ENCODE data around the gene TUBG2. TPM values are rescaled to one million over a fixed set of nuclear protein-coding genes. Genes with fewer than 3 reads are reported as not detected.
"Not testable (repeated sequence)": the region's sequence is repeated elsewhere in the genome, so short reads cannot be mapped to it uniquely, and the experiment has no call there.

Gene TUBG2
- total RNA-seq (2022): 23.8 and 26.5 TPM in 2 replicates
- Bru-seq, nascent RNA: percentile 76 among the genes with signal in this experiment
- BruChase-seq, experiment 1, labeled RNA remaining after a 2-hour chase: percentile 82 among the genes with signal in this experiment
- BruChase-seq, experiment 2, labeled RNA remaining after a 6-hour chase: percentile 78 among the genes with signal in this experiment
- long read RNA-seq, transcript TUBG2-201 (11 exons, 1,761 nt): major isoform, 9 of 28 reads
- long read RNA-seq, partial matches to known transcripts: 6 of 28 reads
- long read RNA-seq, other reads (novel, unspliced or antisense): 13 of 28 reads

DNA sequence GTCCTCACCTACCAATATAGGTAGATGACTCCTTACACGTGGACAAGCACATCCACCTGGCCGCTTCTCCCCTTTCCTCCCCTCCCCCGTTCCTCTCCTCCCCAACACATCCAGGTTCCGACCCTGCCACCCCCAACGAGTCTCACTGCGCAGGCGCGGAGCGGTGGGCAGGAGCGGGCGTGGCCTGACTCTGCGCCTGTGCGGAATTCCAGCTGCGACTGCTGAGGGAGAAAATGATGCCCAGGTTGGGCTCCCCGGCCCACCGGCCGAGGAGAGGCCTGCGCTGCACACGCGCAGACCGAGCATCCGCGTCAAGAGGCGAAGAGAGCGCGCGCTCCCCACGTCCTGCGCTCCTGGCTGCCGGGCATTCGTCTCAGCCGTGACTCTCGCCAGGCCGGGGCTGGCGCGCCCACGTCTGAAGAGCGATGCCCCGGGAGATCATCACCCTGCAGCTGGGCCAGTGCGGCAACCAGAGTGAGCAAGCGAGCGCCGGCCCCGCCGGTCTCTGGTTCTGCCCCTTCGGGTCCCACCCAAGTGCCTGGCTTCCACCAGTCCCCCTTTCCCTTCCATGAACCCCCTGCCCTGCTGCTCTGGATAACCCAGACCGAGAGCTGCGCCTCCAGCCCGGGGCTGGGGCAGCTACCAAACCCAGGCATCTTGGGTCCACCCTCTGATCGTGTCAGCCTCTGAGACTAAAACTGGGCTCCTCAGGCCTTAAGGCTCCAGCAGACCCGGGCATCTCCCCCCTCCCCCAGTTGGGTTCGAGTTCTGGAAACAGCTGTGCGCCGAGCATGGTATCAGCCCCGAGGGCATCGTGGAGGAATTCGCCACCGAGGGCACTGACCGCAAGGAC is at the start of gene TUBG2:
Gene TUBG2 (plus strand): TSS at position 206 of the 853 bp plus-strand sequence. CDS start 220 bp downstream, at position 426.
- intact Hi-C loops (cut with micrococcal nuclease; ENCODE audit: unreplicated experiment): loop anchor here (1.0 kb wide), 1 partner anchor 41 kb away; no protein-coding TSS in a partner anchor
- Mint-ChIP-seq H3K4me1 (ENCODE audit: low read depth, unreplicated experiment) (peaks cover 19% of the 10 kb centered on the region), H3K9me3 (ENCODE audit: unreplicated experiment) (no peaks in the 10 kb centered on the region), H3K27ac (ENCODE audit: unreplicated experiment) (peak within 1 kb of the TSS; percentile 82), H3K36me3 (ENCODE audit: insufficient read depth, unreplicated experiment) (peaks cover 23% of the 10 kb centered on the region), H3K27me3 (ENCODE audit: insufficient read depth, unreplicated experiment) (no peaks in the 10 kb centered on the region), H3K4me3 (ENCODE audit: unreplicated experiment) (peak within 1 kb of the TSS; percentile 96)
- BruUV-seq (replicated peaks): no TSS peak
- TF ChIP-seq, protein P1, sequence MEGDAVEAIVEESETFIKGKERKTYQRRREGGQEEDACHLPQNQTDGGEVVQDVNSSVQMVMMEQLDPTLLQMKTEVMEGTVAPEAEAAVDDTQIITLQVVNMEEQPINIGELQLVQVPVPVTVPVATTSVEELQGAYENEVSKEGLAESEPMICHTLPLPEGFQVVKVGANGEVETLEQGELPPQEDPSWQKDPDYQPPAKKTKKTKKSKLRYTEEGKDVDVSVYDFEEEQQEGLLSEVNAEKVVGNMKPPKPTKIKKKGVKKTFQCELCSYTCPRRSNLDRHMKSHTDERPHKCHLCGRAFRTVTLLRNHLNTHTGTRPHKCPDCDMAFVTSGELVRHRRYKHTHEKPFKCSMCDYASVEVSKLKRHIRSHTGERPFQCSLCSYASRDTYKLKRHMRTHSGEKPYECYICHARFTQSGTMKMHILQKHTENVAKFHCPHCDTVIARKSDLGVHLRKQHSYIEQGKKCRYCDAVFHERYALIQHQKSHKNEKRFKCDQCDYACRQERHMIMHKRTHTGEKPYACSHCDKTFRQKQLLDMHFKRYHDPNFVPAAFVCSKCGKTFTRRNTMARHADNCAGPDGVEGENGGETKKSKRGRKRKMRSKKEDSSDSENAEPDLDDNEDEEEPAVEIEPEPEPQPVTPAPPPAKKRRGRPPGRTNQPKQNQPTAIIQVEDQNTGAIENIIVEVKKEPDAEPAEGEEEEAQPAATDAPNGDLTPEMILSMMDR (IDR thresholded peaks at IDR 0.05; ENCODE audit: insufficient read depth in 1 of 2, low read depth in 1 of 2, low read length in 1 of 2, severe bottlenecking in 1 of 2, unreplicated experiment in 1 of 2): no peak
- H3K36me3 ChIP-seq (ENCODE audit: control insufficient read depth, insufficient read depth, low read length): no peaks in the 10 kb centered on the region
- H3K4me1 ChIP-seq: peaks cover 10% of the 10 kb centered on the region
- CTCF ChIA-PET: interaction anchor here (0.7 to 1.4 kb wide), 8 partner anchors 14 to 347 kb away, joined by 3 to 11 read pairs (median 4); partner anchors contain the start of genes PLEKHH3, PSMC3IP, RETREG3 and TUBG1
- peak within 1 kb of the TSS; percentile 79 for H3K4me3 ChIP-seq (ENCODE audit: low read depth, low read length)
- H3K27me3 ChIP-seq (replicated peaks; ENCODE audit: control insufficient read depth, insufficient read depth, low read length): no peaks in the 10 kb centered on the region
- DNase-seq: peak; percentile 96
- H3K9me3 ChIP-seq: no peaks in the 10 kb centered on the region
- POLR2A ChIA-PET: interaction anchor here (0.6 to 1.6 kb wide), 5 partner anchors 10 to 339 kb away, joined by 3 to 8 read pairs (median 4); partner anchors contain the start of genes PLEKHH3, RETREG3 and TUBG1

DNA sequence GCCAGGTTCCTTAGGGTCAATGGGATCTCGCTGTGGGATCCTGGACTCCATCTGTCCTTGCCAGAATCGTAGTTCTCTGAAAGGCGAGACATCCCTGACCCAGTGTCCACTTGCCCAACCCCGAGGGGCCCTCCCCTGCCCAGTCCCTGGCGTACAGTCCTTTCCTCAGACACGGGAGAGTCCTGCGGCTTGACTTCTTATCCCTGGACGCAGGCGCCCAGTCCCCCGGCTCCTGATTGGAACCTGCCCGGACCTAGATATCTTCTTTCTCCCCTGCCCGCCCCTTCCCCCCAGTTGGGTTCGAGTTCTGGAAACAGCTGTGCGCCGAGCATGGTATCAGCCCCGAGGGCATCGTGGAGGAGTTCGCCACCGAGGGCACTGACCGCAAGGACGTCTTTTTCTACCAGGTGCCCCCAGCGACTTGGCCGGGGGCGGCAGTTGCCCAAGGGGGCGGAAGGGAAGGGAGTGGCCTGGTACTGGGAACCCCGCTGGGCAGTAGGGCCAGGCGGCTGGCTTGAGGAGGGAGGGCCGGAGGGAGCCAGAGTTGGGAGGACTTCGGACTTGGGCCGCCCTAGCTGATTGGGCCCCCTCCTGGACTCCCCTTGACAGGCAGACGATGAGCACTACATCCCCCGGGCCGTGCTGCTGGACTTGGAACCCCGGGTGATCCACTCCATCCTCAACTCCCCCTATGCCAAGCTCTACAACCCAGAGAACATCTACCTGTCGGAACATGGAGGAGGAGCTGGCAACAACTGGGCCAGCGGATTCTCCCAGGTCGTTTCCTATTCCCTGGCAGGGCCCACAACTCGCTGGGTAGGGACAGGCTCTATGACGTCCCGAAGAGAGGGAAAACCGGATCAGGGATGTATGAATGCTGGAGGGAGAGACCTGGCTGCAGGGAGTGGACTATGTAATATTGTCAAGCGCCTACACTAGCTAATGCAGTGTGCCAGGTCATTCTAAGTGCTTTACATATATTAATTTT is 49.0 kb upstream of the TUBG2 start:
- not testable (repeated sequence) for H3K36me3 ChIP-seq (ENCODE audit: control insufficient read depth, insufficient read depth, low read length); H3K27me3 ChIP-seq (replicated peaks; ENCODE audit: control insufficient read depth, insufficient read depth, low read length); H3K4me1 ChIP-seq; H3K9me3 Mint-ChIP-seq (ENCODE audit: unreplicated experiment); H3K27me3 Mint-ChIP-seq (ENCODE audit: insufficient read depth, unreplicated experiment); H3K9me3 ChIP-seq
- intact Hi-C loops (cut with micrococcal nuclease; ENCODE audit: unreplicated experiment): loop anchor here (1.0 to 2.0 kb wide), 2 partner anchors 31 to 67 kb away; no protein-coding TSS in a partner anchor
- ChIA-PET POLR2A (interaction anchor here (0.6 to 3.2 kb wide), 14 partner anchors 8 to 759 kb away, joined by 3 to 26 read pairs (median 5); partner anchors contain the start of genes CAVIN1, PLEKHH3, PSMC3IP and STAT3), CTCF (interaction anchor here (0.6 to 3.3 kb wide), 12 partner anchors 8 to 388 kb away, joined by 3 to 37 read pairs (median 4); partner anchors contain the start of genes BECN1, PLEKHH3, PSMC3IP and RPL27)
- BruUV-seq (replicated peaks): TSS peak; percentile 65
- peak overlapping the region; percentile 90 for H3K4me3 Mint-ChIP-seq (ENCODE audit: unreplicated experiment)
- DNase-seq: peak in 1 of 2 experiments; percentile 48
- peaks cover 11% of the 10 kb centered on the region for H3K4me1 Mint-ChIP-seq (ENCODE audit: low read depth, unreplicated experiment)
- H3K36me3 Mint-ChIP-seq (ENCODE audit: insufficient read depth, unreplicated experiment): peaks cover 33% of the 10 kb centered on the region
- H3K4me3 ChIP-seq (ENCODE audit: low read depth, low read length): peak overlapping the region; percentile 72
- peak overlapping the region; percentile 77 for H3K27ac Mint-ChIP-seq (ENCODE audit: unreplicated experiment)

DNA sequence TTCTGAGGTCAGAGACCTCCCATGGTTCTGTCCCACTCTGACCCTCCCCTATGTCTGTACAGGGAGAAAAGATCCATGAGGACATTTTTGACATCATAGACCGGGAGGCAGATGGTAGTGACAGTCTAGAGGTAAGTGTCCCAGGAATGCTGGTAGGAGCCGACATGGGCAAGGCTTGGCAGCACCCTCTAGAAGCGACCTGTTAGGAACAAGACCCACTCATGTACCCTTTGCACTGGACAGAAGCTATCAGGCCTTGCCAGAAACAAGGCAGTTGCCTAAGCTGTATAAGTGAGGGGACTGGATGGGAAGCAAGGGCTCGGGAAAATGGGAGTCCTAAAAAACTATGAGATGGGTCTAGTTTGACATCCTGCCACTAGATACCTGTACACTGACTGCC is 47.1 kb upstream of the TUBG2 start:
- no TSS peak for BruUV-seq (replicated peaks)
- H3K36me3 Mint-ChIP-seq (ENCODE audit: insufficient read depth, unreplicated experiment): peaks cover 41% of the 10 kb centered on the region
- ChIA-PET POLR2A (interaction anchor here (0.6 kb wide), 1 partner anchor 15 kb away, joined by 3 read pairs; no protein-coding TSS in a partner anchor), CTCF (no interaction called here)
- Histone ChIP-seq H3K4me3 (ENCODE audit: low read depth, low read length) (no peak overlapping the region), H3K9me3 (no peaks in the 10 kb centered on the region), H3K4me1 (peaks cover 6% of the 10 kb centered on the region; the same call in 1 of the 2 replicates), H3K27me3 (replicated peaks; ENCODE audit: control insufficient read depth, insufficient read depth, low read length) (no peaks in the 10 kb centered on the region), H3K36me3 (ENCODE audit: control insufficient read depth, insufficient read depth, low read length) (no peaks in the 10 kb centered on the region)
- no peak for DNase-seq
- intact Hi-C loops (cut with micrococcal nuclease; ENCODE audit: unreplicated experiment): no loop called here
- no peaks in the 10 kb centered on the region for H3K27me3 Mint-ChIP-seq (ENCODE audit: insufficient read depth, unreplicated experiment)
- H3K4me1 Mint-ChIP-seq (ENCODE audit: low read depth, unreplicated experiment): no peaks in the 10 kb centered on the region
- H3K9me3 Mint-ChIP-seq (ENCODE audit: unreplicated experiment): no peaks in the 10 kb centered on the region
- no peak overlapping the region for H3K27ac Mint-ChIP-seq (ENCODE audit: unreplicated experiment)
- no peak overlapping the region for H3K4me3 Mint-ChIP-seq (ENCODE audit: unreplicated experiment)
- TF ChIP-seq, protein P1 (IDR thresholded peaks at IDR 0.05; ENCODE audit: insufficient read depth in 1 of 2, low read depth in 1 of 2, low read length in 1 of 2, severe bottlenecking in 1 of 2, unreplicated experiment in 1 of 2): no peak

All from Caco-2 (cell line).